Effector memory CD8-positive, alpha-beta T cell (primary cell): ENCODE measurements around the gene OTX1.

Source experiments
- ATAC-seq: fragments of 150-1000 bp; cut with Tn5 transposase; replicated peaks from 2 replicates; pipeline ENCODE4 v1.10.0; 2021; ENCODE audit warnings: mild to moderate bottlenecking, moderate library complexity
- DNase-seq, 3 experiments: peaks; one replicate each; pipeline ENCODE4 v3.0.0; 2021
- H3K27ac Mint-ChIP-seq, 2 donors: one replicate each; pipeline ENCODE4 v1.8.0; 2022; ENCODE audit warnings: mild to moderate bottlenecking in 2 of 2, mixed read lengths in 2 of 2, moderate library complexity in 2 of 2
- H3K27me3 Mint-ChIP-seq, 2 donors: one replicate each; pipeline ENCODE4 v1.8.0; 2022; ENCODE audit warnings: mixed read lengths in 2 of 2
- H3K36me3 Mint-ChIP-seq: one replicate; pipeline ENCODE4 v1.8.0; 2022; ENCODE audit warnings: mild to moderate bottlenecking, moderate library complexity, mixed read lengths; ENCODE audit not compliant: insufficient read depth
- H3K4me1 Mint-ChIP-seq, 2 donors: one replicate each; pipeline ENCODE4 v1.8.0; 2022; ENCODE audit warnings: low read depth in 2 of 2, mixed read lengths in 2 of 2
- H3K4me3 Mint-ChIP-seq, 2 donors: one replicate each; pipeline ENCODE4 v1.8.0; 2022; ENCODE audit warnings: mild to moderate bottlenecking in 2 of 2, mixed read lengths in 2 of 2, moderate library complexity in 2 of 2
- H3K9me3 Mint-ChIP-seq, 2 donors: one replicate each; pipeline ENCODE4 v1.8.0; 2022; ENCODE audit warnings: mixed read lengths in 2 of 2

Gene OTX1

DNA sequence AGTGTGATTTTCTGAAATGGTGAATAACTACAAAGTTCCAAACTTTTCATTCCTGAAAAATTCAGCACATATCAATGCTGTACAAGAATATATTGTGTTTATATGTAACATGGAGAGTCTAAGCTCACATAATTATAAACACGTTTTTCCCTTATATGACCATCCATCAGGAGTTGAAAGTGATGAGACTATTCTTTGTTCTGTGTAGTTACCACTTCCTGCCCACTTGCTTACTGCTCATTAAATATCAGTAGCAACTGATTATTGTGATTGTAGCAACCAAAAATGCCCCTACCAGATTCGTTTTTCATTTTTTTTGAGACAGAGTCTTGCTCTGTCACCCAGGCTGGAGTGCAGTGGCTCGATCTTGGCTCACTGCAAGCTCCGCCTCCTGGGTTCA lies 30.8 kb downstream of the OTX1 start:
- Mint-ChIP-seq H3K9me3 (no peaks in the 10 kb centered on the region), H3K36me3 (no peaks in the 10 kb centered on the region), H3K4me1 (no peaks in the 10 kb centered on the region), H3K4me3 (no peak overlapping the region), H3K27me3 (peaks cover 27 to 47% of the 10 kb centered on the region in 2 donors), H3K27ac (no peak overlapping the region)
- ATAC-seq (no peak), DNase-seq (no peak)

DNA sequence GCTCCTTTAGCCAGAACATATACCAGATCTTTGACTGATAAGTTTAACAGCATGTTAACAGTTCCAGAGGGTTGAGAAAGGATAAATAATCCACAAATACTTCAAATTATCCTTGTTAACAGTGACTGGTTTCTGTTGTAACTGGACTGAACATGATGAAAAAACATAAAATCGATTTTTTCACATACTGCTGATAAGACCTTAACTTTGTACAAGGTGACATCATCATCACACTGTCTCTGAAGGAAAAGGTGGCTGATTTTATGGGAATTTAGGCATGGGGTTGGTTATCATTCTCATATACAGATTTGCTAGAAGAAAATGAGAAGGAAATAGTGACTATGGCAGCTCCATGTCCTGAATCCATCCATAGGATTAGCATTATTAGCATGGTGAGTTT lies 36.1 kb downstream of the OTX1 start:
- Mint-ChIP-seq H3K9me3 (no peaks in the 10 kb centered on the region), H3K36me3 (no peaks in the 10 kb centered on the region), H3K27ac (no peak overlapping the region), H3K4me1 (no peaks in the 10 kb centered on the region), H3K4me3 (no peak overlapping the region), H3K27me3 (peaks cover 6 to 42% of the 10 kb centered on the region in 2 donors)
- ATAC-seq, result no peak
- no peak for DNase-seq

DNA sequence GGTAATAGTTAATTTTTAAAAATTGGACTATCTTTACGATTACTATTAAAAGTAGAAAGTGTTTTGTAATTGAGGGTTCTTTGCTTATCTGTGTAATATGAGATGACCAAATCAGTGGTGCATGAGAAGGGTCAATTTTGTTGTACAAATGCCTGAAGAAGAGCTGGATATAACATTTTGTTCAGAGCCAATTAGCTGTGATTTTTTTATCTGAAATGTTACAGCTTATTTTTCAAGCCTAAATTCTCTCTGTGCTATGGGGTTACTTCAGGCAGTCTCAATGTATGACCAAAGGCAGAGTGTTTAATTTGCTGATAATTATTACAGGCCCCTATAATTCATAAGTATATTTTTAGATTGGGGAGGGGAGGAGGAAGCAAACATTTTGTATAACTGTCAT lies 41.8 kb downstream of the OTX1 start:
- ATAC-seq (no peak), DNase-seq (no peak)
- Mint-ChIP-seq H3K4me1 (no peaks in the 10 kb centered on the region), H3K27me3 (peaks cover 12 to 20% of the 10 kb centered on the region in 2 donors), H3K9me3 (peaks cover 0 to 2% of the 10 kb centered on the region in 2 donors), H3K27ac (no peak overlapping the region), H3K4me3 (no peak overlapping the region), H3K36me3 (no peaks in the 10 kb centered on the region)

DNA sequence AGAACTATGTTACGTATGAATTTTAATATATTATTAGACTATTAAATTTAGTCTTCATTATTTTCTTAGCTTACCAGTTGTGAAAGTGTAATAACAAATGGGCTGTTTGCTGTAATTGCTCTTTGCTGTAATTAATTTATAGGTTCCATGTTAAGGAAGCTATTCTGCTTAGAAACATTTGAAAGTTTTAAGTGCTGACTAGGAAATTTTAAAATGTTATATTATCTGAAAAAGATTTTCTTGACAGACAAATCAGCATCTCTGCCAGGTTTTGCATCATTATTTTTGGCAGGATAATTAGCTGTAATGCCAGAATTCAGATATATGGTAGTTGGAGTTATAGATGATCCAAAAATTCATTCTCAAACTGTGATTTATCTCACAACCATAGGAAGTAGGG lies 42.2 kb downstream of the OTX1 start:
- no peaks in the 10 kb centered on the region for H3K36me3 Mint-ChIP-seq
- H3K4me3 Mint-ChIP-seq, result no peak overlapping the region
- H3K27ac Mint-ChIP-seq, result no peak overlapping the region
- peaks cover 12 to 20% of the 10 kb centered on the region in 2 donors for H3K27me3 Mint-ChIP-seq
- H3K9me3 Mint-ChIP-seq, result peaks cover 0 to 2% of the 10 kb centered on the region in 2 donors
- H3K4me1 Mint-ChIP-seq, result no peaks in the 10 kb centered on the region
- no peak for ATAC-seq
- no peak for DNase-seq

DNA sequence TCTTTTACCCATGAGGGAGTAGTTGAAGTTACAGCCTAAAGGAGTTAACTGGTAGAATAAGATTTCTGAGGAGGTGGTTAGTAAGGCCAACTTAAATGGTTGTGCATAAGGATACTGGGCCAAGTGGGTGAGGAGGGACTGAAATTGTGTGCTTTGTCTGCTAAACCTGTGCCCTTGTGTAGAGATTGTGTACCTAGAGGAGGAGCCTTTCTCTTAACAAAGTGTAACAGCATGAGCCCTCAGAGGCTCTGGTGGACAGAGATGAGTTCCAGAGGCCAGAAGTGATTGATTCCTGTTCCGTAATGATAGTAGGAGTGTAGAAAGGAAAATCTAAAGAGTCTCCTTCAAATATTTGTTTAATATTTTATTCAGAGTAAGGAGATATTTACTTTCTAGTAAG lies 42.9 kb downstream of the OTX1 start:
- H3K4me3 Mint-ChIP-seq, result no peak overlapping the region
- ATAC-seq, result no peak
- no peaks in the 10 kb centered on the region for H3K36me3 Mint-ChIP-seq

DNA sequence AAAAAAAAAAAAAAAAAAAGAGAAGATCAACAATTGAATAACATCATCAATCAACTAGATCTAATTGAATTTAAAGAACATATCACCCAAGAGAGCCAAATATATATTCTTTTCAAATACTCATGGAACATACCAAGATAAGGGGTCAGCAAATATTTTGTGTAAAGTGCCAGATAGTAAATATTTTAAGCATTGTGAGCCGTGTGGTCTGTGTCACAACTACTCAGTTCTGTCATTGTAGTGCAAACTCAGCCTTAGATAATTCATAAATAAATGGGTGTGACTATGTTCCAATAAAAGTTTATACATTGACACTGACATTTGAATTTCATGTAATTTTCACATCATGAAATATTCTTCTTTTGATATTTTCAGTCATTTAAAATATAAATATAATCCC lies 45.9 kb downstream of the OTX1 start:
- H3K4me1 Mint-ChIP-seq, result no peaks in the 10 kb centered on the region

More for the DNA sequence above, 42.9 kb downstream of the OTX1 start:
- Mint-ChIP-seq H3K9me3 (peaks cover 0 to 2% of the 10 kb centered on the region in 2 donors), H3K27me3 (peaks cover 12 to 20% of the 10 kb centered on the region in 2 donors), H3K4me1 (no peaks in the 10 kb centered on the region), H3K27ac (no peak overlapping the region)
- DNase-seq, result no peak

DNA sequence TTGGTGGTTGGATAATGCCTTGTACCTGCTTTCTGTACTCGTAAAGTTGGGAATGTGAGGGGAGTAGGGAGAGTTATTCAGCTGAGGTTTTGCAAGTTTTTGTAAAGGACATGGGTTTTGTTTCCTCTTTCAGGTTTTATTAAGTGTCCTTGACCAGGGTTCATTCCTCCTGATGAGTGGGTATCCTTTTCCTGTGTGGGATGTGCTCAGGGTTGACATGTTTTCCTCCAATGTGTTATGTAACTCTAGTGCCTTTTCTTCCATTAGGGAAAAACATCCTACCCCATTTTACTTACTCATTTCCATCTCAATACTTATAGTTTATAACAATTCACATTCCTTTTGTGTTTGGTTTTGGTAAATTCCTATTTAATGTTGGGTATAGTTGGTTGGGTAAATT lies 48.4 kb downstream of the OTX1 start:
- H3K4me1 Mint-ChIP-seq, result no peaks in the 10 kb centered on the region

More for the DNA sequence above, 45.9 kb downstream of the OTX1 start:
- peaks cover 9 to 12% of the 10 kb centered on the region in 2 donors for H3K27me3 Mint-ChIP-seq
- H3K27ac Mint-ChIP-seq, result no peak overlapping the region
- DNase-seq (no peak), ATAC-seq (no peak)
- no peaks in the 10 kb centered on the region for H3K36me3 Mint-ChIP-seq
- peaks cover 0 to 2% of the 10 kb centered on the region in 2 donors for H3K9me3 Mint-ChIP-seq
- H3K4me3 Mint-ChIP-seq, result no peak overlapping the region

DNA sequence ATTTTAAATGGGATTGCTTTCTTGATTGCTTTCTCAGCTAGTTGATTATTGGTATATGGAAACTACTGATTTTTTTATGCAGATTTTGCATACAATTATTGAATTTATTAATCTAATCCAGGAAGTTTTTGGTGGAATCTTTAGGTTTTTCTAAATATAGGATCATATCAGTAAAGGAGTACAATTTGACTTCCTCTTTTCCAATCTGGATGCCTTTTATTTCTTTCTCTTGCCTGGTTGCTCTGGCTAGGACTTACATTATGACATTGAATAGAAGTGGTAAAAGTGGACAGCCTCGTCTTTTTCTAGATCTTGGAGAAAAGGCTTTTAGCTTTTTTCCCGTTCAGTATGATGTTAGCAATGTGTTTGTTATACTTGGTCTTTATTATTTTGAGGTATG lies 51.3 kb downstream of the OTX1 start:
- ATAC-seq (no peak), DNase-seq (no peak)
- H3K4me1 Mint-ChIP-seq, result no peaks in the 10 kb centered on the region
- H3K9me3 Mint-ChIP-seq, result peaks cover 12 to 17% of the 10 kb centered on the region in 2 donors
- H3K36me3 Mint-ChIP-seq, result no peaks in the 10 kb centered on the region
- H3K27me3 Mint-ChIP-seq, result peaks cover 6 to 9% of the 10 kb centered on the region in 2 donors
- no peak overlapping the region for H3K4me3 Mint-ChIP-seq
- H3K27ac Mint-ChIP-seq, result no peak overlapping the region

More for the DNA sequence above, 48.4 kb downstream of the OTX1 start:
- Mint-ChIP-seq H3K4me3 (no peak overlapping the region), H3K9me3 (peaks cover 0 to 2% of the 10 kb centered on the region in 2 donors), H3K27ac (no peak overlapping the region), H3K36me3 (no peaks in the 10 kb centered on the region), H3K27me3 (peaks cover 0 to 3% of the 10 kb centered on the region in 2 donors)
- DNase-seq (no peak), ATAC-seq (no peak)

DNA sequence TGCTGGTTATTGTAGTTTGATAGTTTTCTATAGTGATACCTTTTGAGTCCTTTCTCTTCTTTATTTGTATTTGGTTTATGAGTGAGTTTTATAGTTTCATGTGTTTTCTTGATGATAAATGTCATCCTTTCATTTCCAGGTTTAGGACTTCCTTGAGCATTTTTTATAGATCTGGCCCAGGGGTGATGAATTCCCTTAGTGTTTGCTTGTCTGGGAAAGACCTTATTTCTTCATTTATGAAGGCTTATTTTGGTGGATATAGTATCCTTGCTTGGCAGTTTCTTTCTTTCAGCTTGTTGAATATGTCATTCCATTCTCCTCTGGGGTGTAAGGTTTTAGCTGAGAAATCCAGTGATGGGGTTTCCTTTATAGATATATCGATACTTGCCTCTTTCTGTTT lies 53.9 kb downstream of the OTX1 start:
- no peaks in the 10 kb centered on the region for H3K4me1 Mint-ChIP-seq
- no peak overlapping the region for H3K4me3 Mint-ChIP-seq
- ATAC-seq, result no peak
- H3K27ac Mint-ChIP-seq, result no peak overlapping the region
- peaks cover 15 to 17% of the 10 kb centered on the region in 2 donors for H3K9me3 Mint-ChIP-seq
- H3K27me3 Mint-ChIP-seq, result peaks cover 6 to 9% of the 10 kb centered on the region in 2 donors
- no peak for DNase-seq
- H3K36me3 Mint-ChIP-seq, result no peaks in the 10 kb centered on the region
